ENCODE data around the gene MT1G. TPM values are rescaled to one million over a fixed set of nuclear protein-coding genes. Genes with fewer than 3 reads are reported as not detected.
"Not testable (repeated sequence)": the region's sequence is repeated elsewhere in the genome, so short reads cannot be mapped to it uniquely, and the experiment has no call there.

Gene MT1G
- total RNA-seq, 1 donor from 2014 or later = 1.8 TPM

DNA sequence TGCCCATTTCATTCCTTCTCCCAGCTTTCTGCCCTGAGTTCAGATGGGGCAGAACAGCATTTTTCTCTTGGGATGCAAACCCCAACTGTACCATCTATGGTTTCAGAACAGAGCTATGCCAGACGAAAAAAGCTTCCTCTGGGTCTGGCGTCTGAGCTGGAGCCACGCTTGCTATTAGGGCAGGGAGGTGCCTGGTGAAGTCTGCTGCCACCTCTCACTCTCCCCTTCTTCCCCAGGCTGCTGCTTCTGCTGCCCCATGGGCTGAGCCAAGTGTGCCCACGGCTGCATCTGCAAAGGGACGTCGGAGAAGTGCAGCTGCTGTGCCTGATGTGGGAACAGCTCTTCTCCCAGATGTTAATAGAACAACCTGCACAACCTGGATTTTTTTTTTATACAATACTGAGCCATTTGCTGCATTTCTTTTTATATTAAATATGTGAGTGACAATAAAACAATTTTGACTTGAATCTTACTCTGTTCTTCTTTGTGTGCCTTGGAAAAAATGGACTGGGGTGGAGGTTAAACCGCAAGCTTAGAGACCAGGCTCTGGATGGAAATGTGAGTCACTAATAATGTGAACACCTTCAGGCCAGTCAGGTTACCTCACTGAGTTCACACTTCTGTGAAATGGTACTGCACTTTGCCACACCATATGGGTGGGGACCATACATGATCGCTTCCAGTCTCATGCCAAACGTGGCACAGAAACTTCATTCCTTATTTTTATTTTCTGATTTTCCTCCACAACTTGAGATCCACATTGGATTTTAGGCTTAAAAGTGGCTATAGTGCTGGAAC is 31.1 kb downstream of the MT1G start:
- DNase-seq = no peak

GRCh38 chr16:56635441-56635967 is 32.4 kb downstream of the MT1G start:
- no peak for DNase-seq

GRCh38 chr16:56634715-56635440 is 33.0 kb downstream of the MT1G start:
- no peak for DNase-seq

- no peak for DNase-seq
Measured at GRCh38 chr16:56633535-56633934, 34.3 kb downstream of the MT1G start.

- no peak for DNase-seq
Measured at GRCh38 chr16:56632848-56633365, 35.0 kb downstream of the MT1G start.

- DNase-seq = peak; percentile 17
Measured at GRCh38 chr16:56632156-56632847, 35.6 kb downstream of the MT1G start, which contains the start of gene MT1M. TSS of gene MT1M (plus strand) at chr16:56632659. CDS start at chr16:56632732, 73 bp downstream.

DNA sequence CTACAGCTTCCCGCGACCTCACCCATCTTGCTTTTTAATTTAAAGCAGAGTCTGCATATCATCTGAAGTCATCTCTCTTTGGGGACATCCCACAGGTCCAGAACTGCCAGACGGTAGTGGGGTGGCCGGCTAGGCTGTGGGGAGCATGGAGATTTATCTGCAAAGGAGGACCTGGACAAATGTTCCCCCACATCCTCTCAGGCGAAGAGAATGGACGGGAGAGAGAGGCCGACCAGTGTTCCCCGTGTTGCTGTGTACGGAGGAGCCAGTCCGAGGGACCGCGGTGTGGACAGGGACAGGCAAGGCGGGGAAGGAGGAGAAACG is 36.1 kb downstream of the MT1G start:
- no peak for DNase-seq

DNA sequence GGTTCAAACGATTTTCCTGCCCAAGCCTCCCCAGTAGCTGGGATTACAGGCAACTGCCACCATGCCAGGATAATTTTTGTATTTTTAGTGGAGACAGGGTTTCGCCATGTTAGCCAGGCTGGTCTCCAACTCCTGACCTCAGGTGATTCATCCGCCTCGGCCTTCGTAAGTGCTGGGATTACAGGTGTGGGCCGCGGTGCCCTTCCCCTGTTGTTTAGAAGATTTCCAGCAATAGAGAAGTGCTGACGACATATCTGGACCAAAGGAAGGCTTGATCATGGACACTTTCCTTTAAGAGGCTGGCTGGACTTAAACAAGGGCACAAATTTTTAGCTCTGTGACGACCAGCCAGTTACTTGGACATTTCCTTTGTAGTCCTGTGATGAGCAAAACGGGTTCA is 36.7 kb downstream of the MT1G start:
- DNase-seq = no peak

- DNase-seq = no peak
Measured at GRCh38 chr16:56630134-56630533, 37.7 kb downstream of the MT1G start.

- DNase-seq = no peak
Measured at GRCh38 chr16:56629531-56629930, 38.3 kb downstream of the MT1G start.

DNA sequence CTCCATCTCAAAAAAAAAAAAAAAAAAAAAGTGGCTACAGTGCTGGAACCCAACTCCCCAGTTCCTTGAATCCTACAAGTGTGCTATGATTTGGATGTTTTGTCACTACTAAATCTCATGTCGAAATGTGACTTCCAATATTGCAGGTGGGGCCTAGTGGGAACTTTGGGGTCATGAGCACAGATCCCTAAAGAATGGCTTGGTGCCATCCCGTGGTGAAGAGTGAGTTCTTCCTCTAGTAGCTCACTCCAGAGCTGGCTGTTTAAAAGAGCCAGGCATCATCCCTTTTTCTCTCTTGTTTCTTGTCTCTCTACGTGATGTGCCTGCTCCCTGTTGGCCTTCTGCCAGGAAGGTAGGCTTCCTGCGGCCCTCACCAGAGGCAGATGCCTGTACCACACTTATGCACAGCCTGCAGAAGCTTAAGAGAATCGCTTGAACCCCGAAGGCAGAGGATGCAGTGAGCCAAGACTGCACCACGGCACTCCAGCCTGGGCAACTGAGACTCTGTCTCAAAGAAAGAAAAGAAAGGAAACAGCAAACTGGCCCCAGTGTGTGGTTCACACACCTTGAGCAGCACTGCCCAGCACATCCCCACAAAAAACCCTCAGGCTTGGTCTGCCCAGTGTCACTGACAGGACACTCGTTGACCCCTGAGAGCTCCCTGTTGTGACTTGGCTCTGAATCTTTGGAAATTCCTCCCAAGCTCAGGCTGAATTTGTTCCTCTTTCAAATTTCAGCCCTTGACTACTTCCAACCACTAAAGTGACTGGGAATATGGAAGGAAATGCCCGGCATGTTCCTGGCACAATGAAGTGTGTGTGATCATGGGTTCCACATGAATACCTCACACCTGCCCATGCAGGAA is 39.1 kb downstream of the MT1G start:
- no peak for DNase-seq

DNA sequence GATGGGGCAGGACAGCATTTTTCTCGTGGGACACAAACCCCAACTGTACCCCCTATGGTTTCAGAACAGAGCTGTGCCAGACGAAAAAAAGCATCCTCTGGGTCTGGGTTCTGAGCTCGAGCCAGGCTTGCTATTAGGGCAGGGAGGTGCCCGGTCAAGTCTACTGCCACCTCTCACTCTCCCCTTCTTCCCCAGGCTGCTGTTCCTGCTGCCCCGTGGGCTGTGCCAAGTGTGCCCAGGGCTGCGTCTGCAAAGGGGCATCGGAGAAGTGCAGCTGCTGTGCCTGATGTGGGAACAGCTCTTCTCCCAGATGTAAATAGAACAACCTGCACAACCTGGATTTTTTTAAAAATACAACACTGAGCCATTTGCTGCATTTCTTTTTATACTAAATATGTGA is 41.2 kb downstream of the MT1G start:
- no peak for DNase-seq

- peak; percentile 63 for DNase-seq
Measured at GRCh38 chr16:56625943-56626654, 41.8 kb downstream of the MT1G start.

DNA sequence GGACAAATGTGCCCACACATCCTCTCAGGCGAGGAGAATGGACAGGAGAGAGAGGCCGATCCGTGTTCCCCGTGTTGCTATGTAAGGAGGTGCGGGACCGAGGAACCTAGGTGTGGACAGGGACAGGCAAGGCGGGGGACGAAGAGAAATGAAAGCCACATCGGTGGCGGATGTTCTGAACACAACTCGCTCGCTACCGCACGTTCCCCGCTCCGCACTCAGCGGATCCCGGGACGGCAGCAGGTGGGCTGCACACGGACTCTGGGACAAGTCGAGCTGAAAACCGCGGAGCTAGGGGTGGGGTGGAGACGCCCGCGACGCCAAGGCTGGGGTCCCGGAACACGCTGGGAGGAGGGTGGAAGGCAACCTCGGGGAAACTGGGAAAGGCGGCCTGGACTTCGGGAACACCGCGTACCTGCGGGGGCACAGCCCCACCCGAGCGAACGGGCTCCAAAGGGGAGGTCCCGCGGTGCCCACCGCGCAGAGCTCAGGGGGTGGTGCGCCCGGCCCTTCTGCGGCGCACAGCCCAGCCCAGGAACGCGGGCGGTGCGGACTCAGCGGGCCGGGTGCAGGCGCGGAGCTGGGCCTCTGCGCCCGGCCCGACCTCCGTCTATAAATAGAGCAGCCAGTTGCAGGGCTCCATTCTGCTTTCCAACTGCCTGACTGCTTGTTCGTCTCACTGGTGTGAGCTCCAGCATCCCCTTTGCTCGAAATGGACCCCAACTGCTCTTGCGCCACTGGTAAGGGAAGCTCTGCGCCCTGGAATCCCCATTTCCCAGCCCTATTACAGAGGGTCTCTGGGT is 42.5 kb downstream of the MT1G start, which contains the start of gene MT1E:
MT1E (plus strand) TSS at position 642 of the 803 bp plus-strand sequence; CDS start at position 713, 71 bp downstream.
- peak; percentile 63 for DNase-seq

DNA sequence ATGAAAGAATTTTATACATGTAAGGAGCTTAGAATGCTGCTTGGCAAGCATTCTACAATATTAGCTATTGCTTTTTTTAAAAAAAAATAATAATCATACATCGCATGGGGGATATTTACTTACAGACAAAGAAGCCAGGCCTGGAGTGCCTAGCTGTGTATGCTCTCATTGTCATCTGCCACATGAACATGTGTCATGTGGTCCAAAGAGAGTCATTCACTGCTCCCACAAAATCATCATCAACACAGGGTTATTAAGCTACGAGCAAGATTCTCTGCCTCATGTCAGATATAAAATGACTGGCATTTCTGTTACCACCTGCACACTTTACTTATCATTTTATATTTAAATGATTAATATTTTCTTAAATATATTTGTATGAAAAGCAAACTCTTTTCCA is 44.2 kb downstream of the MT1G start:
- no peak for DNase-seq

DNA sequence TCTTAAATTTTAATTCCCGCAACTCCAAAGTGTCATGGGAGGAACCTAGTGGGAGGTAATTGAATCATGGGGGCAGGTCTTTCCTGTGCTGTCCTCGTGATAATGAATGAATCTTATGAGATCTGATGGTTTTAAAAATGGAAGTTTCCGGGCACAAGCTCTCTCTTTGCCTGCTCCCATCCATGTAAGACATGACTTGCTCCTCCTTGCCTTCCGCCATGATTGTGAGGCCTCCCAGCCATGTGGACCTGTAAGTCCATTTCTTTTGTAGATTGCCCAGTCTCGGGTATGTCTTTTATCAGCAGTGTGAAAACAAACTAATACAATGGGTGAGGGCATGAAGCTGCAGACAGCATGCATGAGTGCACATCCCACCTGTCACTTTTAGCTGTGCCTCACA is 44.7 kb downstream of the MT1G start:
- not testable (repeated sequence) for DNase-seq

DNA sequence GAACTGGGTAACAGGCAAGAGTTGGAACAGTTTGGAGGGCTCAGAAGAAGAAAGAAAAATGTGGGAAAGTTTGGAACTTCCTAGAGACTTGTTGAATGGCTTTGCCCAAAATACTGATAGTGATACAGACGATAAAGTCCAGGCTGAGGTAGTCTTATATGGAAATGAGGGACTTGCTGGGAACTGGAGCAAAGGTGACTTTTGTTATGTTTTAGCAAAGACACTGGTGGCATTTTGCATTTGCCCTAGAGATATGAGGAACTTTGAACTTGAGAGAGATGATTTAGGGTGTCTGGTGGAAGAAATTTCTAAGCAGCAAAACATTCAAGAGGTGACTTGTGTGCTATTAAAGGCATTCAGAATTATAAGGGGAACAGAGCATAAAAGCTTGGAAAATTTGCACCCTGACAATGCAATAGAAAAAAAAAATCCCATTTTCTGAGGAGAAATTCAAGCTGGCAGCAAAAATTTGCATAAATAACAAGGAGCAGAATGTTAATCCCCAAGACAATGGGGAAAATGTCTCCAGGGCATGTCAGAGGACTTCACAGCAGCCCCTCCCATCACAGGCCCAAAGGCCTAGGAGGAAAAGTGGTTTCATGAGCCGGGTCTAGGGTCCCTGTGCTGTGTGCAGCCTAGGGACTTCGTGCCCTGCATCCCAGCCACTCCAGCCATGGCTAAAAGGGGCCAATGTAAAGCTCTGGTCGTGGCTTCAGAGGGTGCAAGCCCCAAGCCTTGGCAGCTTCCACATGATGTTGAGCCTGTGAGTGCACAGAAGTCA is 46.0 kb downstream of the MT1G start:
- DNase-seq = not testable (repeated sequence)

GRCh38 chr16:56620339-56620897 is 47.4 kb downstream of the MT1G start:
- no peak for DNase-seq

- no peak for DNase-seq
Measured at GRCh38 chr16:56618138-56618537, 49.7 kb downstream of the MT1G start.

Data from skin of body (tissue), 2 donors.